GM19240 (cell line): Measurements from ENCODE around the gene PIPOX.

Source experiments
- DNase-seq: peaks from one replicate; pipeline ENCODE4 v3.0.0; 2011; ENCODE audit warnings: low spot score; ENCODE audit not compliant: insufficient read length

The PIPOX gene

GRCh38 chr17:29019475-29020181 lies 23.3 kb upstream of the PIPOX start:
- no peak for DNase-seq

GRCh38 chr17:29020576-29020975 lies 22.4 kb upstream of the PIPOX start:
- DNase-seq = no peak

GRCh38 chr17:29021226-29021625 lies 21.7 kb upstream of the PIPOX start:
- DNase-seq = no peak

GRCh38 chr17:29022074-29022473 lies 20.9 kb upstream of the PIPOX start:
- no peak for DNase-seq

DNA sequence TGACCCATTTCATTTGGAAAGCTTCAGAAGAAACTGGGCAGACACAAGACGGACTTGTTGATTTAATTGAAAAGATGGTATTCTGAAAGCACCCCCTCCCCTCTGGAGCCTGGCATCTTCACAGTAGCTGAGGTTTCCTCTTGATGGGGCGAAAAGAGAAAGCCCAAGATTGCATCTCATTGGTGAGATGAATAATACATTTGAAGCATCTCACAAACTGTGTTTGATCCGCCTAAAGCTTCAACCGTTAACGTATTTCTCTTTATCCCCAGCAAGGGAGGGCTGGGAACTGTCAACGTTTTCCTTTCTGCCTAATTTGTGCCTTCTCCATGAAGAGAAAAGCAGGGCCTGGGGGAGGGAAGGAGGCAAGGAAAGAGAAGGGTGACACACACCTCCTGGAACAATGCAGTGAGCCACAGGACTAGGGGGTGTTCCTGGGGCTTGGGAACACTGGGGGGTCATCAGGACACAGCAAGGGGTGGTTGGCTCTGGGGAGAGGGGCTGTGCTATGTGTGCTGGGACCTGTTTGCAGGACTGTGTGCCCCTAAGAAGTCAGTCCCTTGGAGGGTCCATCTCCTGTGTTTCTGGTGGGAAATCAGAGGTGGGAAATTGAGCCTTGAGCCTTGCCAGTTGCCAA lies 18.5 kb upstream of the PIPOX start:
- DNase-seq = no peak

DNA sequence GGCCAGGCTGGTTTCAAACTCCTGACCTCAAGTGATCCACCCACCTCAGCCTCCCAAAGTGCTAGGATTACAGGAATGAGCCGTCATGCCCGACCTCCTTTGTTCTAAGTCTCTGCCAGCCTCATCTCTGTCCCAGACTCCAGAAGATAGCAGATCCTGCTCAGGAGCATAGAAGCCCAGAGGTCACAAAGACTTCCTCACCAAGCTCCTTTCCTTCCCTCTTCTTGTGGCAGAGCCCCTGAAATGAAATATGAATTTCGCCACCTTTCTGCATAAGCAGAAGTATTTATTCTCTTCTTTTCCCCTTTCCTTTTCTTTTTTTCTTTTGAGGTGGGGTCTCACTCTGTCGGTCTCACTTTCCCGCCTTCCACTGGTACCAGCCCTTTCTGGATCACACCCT lies 11.5 kb upstream of the PIPOX start:
- DNase-seq = no peak

GRCh38 chr17:29032013-29032856 lies 10.7 kb upstream of the PIPOX start:
- no peak for DNase-seq

DNA sequence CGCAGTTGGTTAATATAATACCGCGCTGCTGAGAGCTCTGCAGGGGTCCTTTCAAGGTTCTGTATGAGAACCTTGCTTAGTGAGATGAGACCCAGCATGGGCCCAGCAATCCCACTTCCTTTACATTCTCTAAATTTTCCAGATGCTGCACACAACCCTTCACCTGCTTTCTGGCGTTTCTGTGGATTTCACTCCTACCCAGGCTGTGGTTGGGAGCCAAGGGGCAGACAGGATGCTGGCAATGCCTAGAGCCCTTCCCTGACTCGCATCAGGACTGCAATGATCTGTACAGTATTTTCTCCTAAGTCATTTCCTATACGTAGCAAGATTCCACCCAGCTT lies 10.1 kb upstream of the PIPOX start:
- DNase-seq = no peak

DNA sequence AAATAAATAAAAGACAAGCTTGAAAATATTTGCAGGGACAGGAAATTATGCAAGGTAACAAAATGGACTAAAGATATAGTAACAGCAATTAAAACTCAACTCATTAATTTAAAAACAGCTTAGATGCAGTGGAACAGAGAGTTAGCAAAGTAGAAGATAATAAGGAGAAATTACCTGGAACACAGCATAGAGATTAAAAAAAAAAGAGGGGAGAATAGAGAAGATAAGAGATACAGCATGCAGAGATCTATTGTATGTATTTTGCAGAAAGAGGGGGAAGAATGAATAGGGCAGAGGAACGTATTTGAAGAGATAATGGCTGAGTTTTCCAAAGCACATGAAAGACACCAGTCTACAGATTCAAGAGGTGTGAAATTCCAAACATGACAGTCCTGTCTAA lies 8.4 kb upstream of the PIPOX start:
- no peak for DNase-seq

DNA sequence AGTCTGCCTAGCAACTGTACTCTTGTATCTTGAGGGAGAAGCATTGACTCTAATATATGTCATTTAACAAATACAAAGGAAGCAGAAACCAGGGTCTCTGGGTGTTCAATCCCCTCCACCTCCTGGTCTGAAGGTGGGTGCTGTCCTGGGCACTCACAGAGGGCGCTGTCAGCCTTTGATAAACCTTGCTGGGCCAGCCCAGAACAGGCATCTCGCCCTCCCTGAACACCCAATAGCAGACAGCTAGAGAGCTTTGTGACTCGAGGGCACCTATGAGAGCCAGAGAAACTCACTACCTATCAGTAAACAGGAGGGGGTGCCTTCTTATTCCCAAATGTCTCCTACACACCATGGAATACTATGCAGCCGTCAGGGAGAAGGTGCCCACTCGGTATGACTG lies 6.4 kb upstream of the PIPOX start:
- no peak for DNase-seq

DNA sequence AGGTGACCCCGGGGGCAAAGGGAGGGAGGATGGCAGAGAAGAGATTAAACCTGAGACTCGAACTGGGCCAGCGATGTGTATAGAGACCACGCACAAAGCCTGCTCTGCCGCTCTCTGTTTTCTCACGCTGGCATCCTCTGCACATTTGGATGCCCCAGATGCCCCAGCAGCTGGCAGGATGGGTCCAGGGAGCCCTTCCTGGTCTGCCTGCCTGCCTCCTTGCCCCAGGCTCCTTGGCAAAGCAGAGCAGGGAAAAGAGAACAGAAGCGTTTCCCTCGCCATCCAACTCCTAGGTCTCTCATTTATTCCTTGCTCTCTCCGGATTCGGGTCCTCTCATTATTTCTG lies 5.2 kb upstream of the PIPOX start:
- no peak for DNase-seq

GRCh38 chr17:29038085-29038795 lies 4.7 kb upstream of the PIPOX start:
- no peak for DNase-seq

GRCh38 chr17:29039764-29040598 lies 3.0 kb upstream of the PIPOX start:
- no peak for DNase-seq

GRCh38 chr17:29041091-29041490 lies 1.9 kb upstream of the PIPOX start:
- no peak for DNase-seq

DNA sequence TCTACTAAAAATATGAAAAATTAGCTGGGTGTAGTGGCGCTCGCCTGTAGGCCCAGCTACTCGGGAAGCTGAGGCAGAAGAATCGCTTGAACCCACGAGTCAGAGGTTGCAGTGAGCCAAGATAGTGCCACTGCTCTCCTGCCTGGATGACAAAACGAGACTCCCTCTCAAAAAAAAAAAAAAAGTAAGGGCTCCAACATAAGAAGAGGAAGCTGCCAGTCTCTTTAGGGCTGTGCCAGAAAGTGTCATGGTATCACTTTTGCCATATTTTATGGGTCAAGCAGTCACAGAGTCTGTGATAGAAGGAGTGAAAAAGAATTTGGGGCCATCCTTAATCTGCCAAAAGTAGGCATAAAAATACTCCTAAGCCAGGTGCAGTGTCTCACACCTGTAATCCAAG lies 1.4 kb upstream of the PIPOX start:
- DNase-seq = no peak

- DNase-seq = no peak
These were observed 789 bp upstream of the PIPOX start for GRCh38 chr17:29042026-29042678.

DNA sequence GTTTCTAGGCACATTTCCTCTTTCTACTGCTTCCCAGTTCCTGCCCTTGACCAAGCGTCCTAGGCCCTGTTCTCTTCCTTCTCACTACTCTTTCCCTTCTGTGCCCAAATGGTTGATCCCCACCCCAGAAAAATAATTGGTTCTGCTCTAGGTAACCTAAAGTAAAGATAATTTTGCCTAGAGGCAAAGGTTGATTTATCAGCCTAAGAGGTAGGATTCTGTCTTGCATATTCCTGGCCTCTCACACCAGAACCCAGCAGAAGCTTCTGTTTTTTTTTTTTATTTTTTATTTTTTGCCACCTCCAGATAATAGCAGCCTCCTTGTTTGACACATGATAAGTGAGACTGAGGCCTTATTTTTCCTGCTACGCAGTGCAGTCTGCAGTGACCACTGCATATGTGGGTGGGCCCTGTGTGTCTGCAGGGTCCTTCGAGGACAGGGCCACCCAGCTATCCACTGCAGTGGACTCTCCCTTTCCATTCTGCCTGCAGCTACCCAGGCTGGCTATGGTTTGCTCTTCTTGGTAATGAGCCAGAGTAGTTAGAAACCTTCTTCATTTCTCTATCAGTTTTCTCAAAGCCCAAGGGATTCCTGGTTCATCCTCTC lies 701 bp downstream of the PIPOX start:
- DNase-seq = no peak

- DNase-seq = no peak
These were observed 2.1 kb downstream of the PIPOX start for GRCh38 chr17:29045026-29045425.

DNA sequence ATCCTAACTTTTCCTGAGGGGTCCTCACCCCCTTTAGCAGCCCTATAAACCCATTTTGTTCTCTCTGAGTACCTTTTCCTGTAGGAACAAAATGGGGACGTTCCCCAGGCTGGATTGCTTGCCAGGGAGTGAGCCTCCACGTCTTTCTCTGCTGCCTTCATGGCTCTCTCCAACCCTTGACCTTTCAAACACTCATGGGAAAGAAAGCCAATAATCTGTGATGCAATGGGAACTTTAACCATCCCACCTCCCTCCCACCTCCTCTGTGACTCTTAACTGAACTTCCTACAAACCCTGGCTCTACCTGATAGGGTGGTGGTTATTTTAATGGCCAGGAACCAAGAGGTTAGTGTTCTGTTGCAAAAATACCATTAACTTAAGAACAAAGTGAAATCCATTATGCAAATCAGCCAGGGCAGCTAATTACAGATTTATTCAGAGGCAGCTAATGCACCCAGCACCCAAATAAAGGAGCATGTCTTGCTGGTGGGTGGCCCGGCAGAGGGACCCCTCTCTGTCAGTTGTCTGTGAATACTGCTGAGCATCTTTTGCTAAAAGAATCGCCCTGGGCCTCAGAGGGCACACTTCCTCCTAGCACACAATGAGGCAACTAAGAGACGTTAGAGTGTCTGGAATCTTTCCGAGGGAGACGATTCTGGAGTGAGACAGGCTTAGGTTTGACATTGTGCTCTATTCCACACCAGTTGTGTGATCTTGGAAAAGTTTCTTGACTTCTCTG lies 3.0 kb downstream of the PIPOX start:
- no peak for DNase-seq

GRCh38 chr17:29046473-29046839 lies 3.5 kb downstream of the PIPOX start:
- no peak for DNase-seq
